ENCODE measurements around the gene BCR. TPM values are rescaled to one million over a fixed set of nuclear protein-coding genes. Genes with fewer than 3 reads are reported as not detected.

Gene BCR
- total and polyA plus RNA-seq, 2 experiments from 2014 or later = 38.8 to 42.2 TPM

- DNase-seq (ENCODE audit: low spot score) = no peak
- H3K27me3 ChIP-seq = no peaks in the 10 kb centered on the region
- peaks cover 98% of the 10 kb centered on the region for H3K79me2 ChIP-seq
- H3K9me3 ChIP-seq (ENCODE audit: low read depth) = no peaks in the 10 kb centered on the region
- no peaks in the 10 kb centered on the region for H3K36me3 ChIP-seq (replicated peaks; ENCODE audit: insufficient read depth, low read depth)
- TF ChIP-seq EZH2phosphoT487 (IDR thresholded peaks at IDR 0.05; ENCODE audit: low read depth, severe bottlenecking, unreplicated experiment) = no peak
- TF ChIP-seq EZH2 (IDR thresholded peaks at IDR 0.05; ENCODE audit: borderline replicate concordance) = no peak
- no peak overlapping the region for H3K4me3 ChIP-seq
- peaks cover 66% of the 10 kb centered on the region for H4K20me1 ChIP-seq (ENCODE audit: insufficient read depth, poor library complexity, severe bottlenecking)
- no peak overlapping the region for H2AFZ ChIP-seq
- H3K4me2 ChIP-seq = no peak overlapping the region
- H3K4me1 ChIP-seq (ENCODE audit: insufficient read depth) = peaks cover 19% of the 10 kb centered on the region
- no peak overlapping the region for H3K27ac ChIP-seq
- 96% methylated on average over 3 of the region's 3 CpGs for WGBS (ENCODE audit: low lambda C conversion rate, missing lambda C conversion rate)
- no peaks in the 10 kb centered on the region for H3K9me2 ChIP-seq (replicated peaks; ENCODE audit: insufficient read depth)
These were observed 55.7 kb downstream of the BCR start for GRCh38 chr22:23236026-23236425.

GRCh38 chr22:23236440-23237184 is 56.3 kb downstream of the BCR start:
- no peak overlapping the region for H3K4me2 ChIP-seq
- DNase-seq (ENCODE audit: low spot score) = no peak
- H3K36me3 ChIP-seq (replicated peaks; ENCODE audit: insufficient read depth, low read depth) = no peaks in the 10 kb centered on the region
- no peak overlapping the region for H3K4me3 ChIP-seq
- WGBS (ENCODE audit: low lambda C conversion rate, missing lambda C conversion rate) = 86% methylated on average over 14 of the region's 14 CpGs
- no peaks in the 10 kb centered on the region for H3K9me3 ChIP-seq (ENCODE audit: low read depth)
- H3K27ac ChIP-seq = no peak overlapping the region
- H3K4me1 ChIP-seq (ENCODE audit: insufficient read depth) = peaks cover 24% of the 10 kb centered on the region
- no peaks in the 10 kb centered on the region for H3K27me3 ChIP-seq
- peaks cover 63% of the 10 kb centered on the region for H4K20me1 ChIP-seq (ENCODE audit: insufficient read depth, poor library complexity, severe bottlenecking)
- TF ChIP-seq EZH2phosphoT487 (IDR thresholded peaks at IDR 0.05; ENCODE audit: low read depth, severe bottlenecking, unreplicated experiment) = no peak
- no peak for TF ChIP-seq EZH2 (IDR thresholded peaks at IDR 0.05; ENCODE audit: borderline replicate concordance)
- TF ChIP-seq CTCF (IDR thresholded peaks at IDR 0.05; ENCODE audit: poor library complexity) = no peak
- no peaks in the 10 kb centered on the region for H3K9me2 ChIP-seq (replicated peaks; ENCODE audit: insufficient read depth)
- H2AFZ ChIP-seq = no peak overlapping the region
- peaks cover 98% of the 10 kb centered on the region for H3K79me2 ChIP-seq

- H3K27ac ChIP-seq = no peak overlapping the region
- peak; percentile 38 for DNase-seq (ENCODE audit: low spot score)
- no peaks in the 10 kb centered on the region for H3K9me3 ChIP-seq (ENCODE audit: low read depth)
- peaks cover 31% of the 10 kb centered on the region for H3K4me1 ChIP-seq (ENCODE audit: insufficient read depth)
- no peak overlapping the region for H3K4me3 ChIP-seq
- WGBS (ENCODE audit: low lambda C conversion rate, missing lambda C conversion rate) = 47% methylated on average over 16 of the region's 16 CpGs
- H3K4me2 ChIP-seq = no peak overlapping the region
- no peak for TF ChIP-seq EZH2phosphoT487 (IDR thresholded peaks at IDR 0.05; ENCODE audit: low read depth, severe bottlenecking, unreplicated experiment)
- TF ChIP-seq CTCF (IDR thresholded peaks at IDR 0.05; ENCODE audit: poor library complexity) = no peak
- no peak for TF ChIP-seq EZH2 (IDR thresholded peaks at IDR 0.05; ENCODE audit: borderline replicate concordance)
- peaks cover 95% of the 10 kb centered on the region for H3K79me2 ChIP-seq
- H3K36me3 ChIP-seq (replicated peaks; ENCODE audit: insufficient read depth, low read depth) = no peaks in the 10 kb centered on the region
- H2AFZ ChIP-seq = no peak overlapping the region
- H4K20me1 ChIP-seq (ENCODE audit: insufficient read depth, poor library complexity, severe bottlenecking) = peaks cover 63% of the 10 kb centered on the region
- H3K27me3 ChIP-seq = no peaks in the 10 kb centered on the region
- no peaks in the 10 kb centered on the region for H3K9me2 ChIP-seq (replicated peaks; ENCODE audit: insufficient read depth)
These were observed 57.0 kb downstream of the BCR start for GRCh38 chr22:23237201-23237798.

- no peak for DNase-seq (ENCODE audit: low spot score)
- H3K27ac ChIP-seq = no peak overlapping the region
- 88% methylated on average over 10 of the region's 10 CpGs for WGBS (ENCODE audit: low lambda C conversion rate, missing lambda C conversion rate)
- no peak overlapping the region for H3K4me3 ChIP-seq
- no peaks in the 10 kb centered on the region for H3K36me3 ChIP-seq (replicated peaks; ENCODE audit: insufficient read depth, low read depth)
- H2AFZ ChIP-seq = no peak overlapping the region
- H3K4me1 ChIP-seq (ENCODE audit: insufficient read depth) = peaks cover 37% of the 10 kb centered on the region
- H3K9me2 ChIP-seq (replicated peaks; ENCODE audit: insufficient read depth) = no peaks in the 10 kb centered on the region
- peaks cover 63% of the 10 kb centered on the region for H4K20me1 ChIP-seq (ENCODE audit: insufficient read depth, poor library complexity, severe bottlenecking)
- H3K4me2 ChIP-seq = no peak overlapping the region
- TF ChIP-seq EZH2phosphoT487 (IDR thresholded peaks at IDR 0.05; ENCODE audit: low read depth, severe bottlenecking, unreplicated experiment) (no peak), EZH2 (IDR thresholded peaks at IDR 0.05; ENCODE audit: borderline replicate concordance) (no peak), CTCF (IDR thresholded peaks at IDR 0.05; ENCODE audit: poor library complexity) (no peak)
- H3K79me2 ChIP-seq = peaks cover 93% of the 10 kb centered on the region
- no peaks in the 10 kb centered on the region for H3K9me3 ChIP-seq (ENCODE audit: low read depth)
- H3K27me3 ChIP-seq = no peaks in the 10 kb centered on the region
These were observed 57.5 kb downstream of the BCR start for GRCh38 chr22:23237841-23238240.

Data from hepatocyte (in vitro differentiated cells).